ENCODE measurements around the gene RPL19.

DNA sequence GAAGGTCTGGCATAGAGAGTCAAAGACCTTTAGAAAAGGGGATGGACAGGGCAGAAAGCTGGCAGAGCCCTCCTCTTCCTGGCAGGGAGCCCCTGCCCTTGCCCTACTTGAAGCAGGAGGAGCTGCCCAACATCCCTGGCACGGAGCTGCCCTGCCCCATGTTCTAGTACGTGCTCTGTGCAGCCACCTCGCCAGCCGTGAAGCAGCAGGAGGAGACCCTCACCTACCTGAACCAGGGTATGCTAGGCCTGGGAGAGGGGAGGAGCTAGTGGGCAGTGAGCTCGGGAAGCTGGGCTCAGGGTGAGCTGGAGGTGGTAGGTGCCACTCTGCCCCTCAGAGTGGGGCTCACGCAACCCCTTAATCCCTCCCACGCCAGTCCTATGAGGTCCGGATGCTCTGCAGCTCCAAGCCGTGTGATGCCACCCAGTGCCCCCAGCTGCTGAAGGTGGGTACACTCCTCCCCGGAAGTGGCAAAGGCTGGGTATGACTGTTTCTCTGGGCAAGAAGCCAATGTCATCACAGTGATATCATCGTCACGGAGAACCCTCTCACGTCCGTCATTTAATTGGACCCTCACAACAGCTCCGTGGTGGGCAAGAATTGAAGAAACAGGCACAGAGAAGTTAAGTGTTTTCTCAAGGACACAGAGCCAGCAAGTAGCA, 38.4 kb downstream of the RPL19 start:
- TF ChIP-seq RAD21 (IDR thresholded peaks at IDR 0.05) (no peak), FOXA1 (IDR thresholded peaks at IDR 0.05) (no peak), RXRA (IDR thresholded peaks at IDR 0.05) (no peak)
- TF ChIP-seq, protein P1, sequence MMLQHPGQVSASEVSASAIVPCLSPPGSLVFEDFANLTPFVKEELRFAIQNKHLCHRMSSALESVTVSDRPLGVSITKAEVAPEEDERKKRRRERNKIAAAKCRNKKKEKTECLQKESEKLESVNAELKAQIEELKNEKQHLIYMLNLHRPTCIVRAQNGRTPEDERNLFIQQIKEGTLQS (IDR thresholded peaks at IDR 0.05) = no peak
- TF ChIP-seq, protein P2, sequence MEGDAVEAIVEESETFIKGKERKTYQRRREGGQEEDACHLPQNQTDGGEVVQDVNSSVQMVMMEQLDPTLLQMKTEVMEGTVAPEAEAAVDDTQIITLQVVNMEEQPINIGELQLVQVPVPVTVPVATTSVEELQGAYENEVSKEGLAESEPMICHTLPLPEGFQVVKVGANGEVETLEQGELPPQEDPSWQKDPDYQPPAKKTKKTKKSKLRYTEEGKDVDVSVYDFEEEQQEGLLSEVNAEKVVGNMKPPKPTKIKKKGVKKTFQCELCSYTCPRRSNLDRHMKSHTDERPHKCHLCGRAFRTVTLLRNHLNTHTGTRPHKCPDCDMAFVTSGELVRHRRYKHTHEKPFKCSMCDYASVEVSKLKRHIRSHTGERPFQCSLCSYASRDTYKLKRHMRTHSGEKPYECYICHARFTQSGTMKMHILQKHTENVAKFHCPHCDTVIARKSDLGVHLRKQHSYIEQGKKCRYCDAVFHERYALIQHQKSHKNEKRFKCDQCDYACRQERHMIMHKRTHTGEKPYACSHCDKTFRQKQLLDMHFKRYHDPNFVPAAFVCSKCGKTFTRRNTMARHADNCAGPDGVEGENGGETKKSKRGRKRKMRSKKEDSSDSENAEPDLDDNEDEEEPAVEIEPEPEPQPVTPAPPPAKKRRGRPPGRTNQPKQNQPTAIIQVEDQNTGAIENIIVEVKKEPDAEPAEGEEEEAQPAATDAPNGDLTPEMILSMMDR (IDR thresholded peaks at IDR 0.05; ENCODE audit: low read depth, low read length, missing input control) = no peak
- TF ChIP-seq, protein P3, sequence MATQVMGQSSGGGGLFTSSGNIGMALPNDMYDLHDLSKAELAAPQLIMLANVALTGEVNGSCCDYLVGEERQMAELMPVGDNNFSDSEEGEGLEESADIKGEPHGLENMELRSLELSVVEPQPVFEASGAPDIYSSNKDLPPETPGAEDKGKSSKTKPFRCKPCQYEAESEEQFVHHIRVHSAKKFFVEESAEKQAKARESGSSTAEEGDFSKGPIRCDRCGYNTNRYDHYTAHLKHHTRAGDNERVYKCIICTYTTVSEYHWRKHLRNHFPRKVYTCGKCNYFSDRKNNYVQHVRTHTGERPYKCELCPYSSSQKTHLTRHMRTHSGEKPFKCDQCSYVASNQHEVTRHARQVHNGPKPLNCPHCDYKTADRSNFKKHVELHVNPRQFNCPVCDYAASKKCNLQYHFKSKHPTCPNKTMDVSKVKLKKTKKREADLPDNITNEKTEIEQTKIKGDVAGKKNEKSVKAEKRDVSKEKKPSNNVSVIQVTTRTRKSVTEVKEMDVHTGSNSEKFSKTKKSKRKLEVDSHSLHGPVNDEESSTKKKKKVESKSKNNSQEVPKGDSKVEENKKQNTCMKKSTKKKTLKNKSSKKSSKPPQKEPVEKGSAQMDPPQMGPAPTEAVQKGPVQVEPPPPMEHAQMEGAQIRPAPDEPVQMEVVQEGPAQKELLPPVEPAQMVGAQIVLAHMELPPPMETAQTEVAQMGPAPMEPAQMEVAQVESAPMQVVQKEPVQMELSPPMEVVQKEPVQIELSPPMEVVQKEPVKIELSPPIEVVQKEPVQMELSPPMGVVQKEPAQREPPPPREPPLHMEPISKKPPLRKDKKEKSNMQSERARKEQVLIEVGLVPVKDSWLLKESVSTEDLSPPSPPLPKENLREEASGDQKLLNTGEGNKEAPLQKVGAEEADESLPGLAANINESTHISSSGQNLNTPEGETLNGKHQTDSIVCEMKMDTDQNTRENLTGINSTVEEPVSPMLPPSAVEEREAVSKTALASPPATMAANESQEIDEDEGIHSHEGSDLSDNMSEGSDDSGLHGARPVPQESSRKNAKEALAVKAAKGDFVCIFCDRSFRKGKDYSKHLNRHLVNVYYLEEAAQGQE (IDR thresholded peaks at IDR 0.05) = no peak

All from liver (tissue), 3 donors.